Thymus (tissue), 11 donors: ENCODE measurements around the gene ZNF609. TPM values are rescaled to one million over a fixed set of nuclear protein-coding genes. Genes with fewer than 3 reads are reported as not detected.

ENCODE experiments used
- DNase-seq, 9 donors: peaks; one replicate each; pipeline ENCODE4 v3.0.0-alpha.2; 2013; ENCODE audit warnings: low spot score in 9 of 9, low read depth in 6 of 9, missing footprints in 1 of 9
- H3K27ac ChIP-seq, 2 donors: one replicate each; pipeline ENCODE4 v1.5.1; 2013; ENCODE audit warnings: control low read depth in 1 of 2, low read depth in 1 of 2, low read length in 1 of 2, mild to moderate bottlenecking in 1 of 2, moderate library complexity in 1 of 2
- H3K27me3 ChIP-seq, 2 donors: one replicate each; pipeline ENCODE4 v1.5.1; 2013; ENCODE audit warnings: low read length in 1 of 2; ENCODE audit not compliant: control insufficient read depth in 2 of 2, insufficient read depth in 1 of 2
- H3K36me3 ChIP-seq, 2 donors: one replicate each; pipeline ENCODE4 v1.5.1; 2013; ENCODE audit warnings: low read length in 1 of 2, mild to moderate bottlenecking in 1 of 2, moderate library complexity in 1 of 2; ENCODE audit not compliant: control insufficient read depth in 2 of 2, insufficient read depth in 2 of 2
- H3K4me1 ChIP-seq, 2 donors: one replicate each; pipeline ENCODE4 v1.5.1; 2013; ENCODE audit warnings: low read length in 2 of 2; ENCODE audit not compliant: control insufficient read depth in 2 of 2, insufficient read depth in 2 of 2
- H3K4me3 ChIP-seq, 2 donors: one replicate each; pipeline ENCODE4 v1.5.1; 2013; ENCODE audit warnings: low read length in 2 of 2, control low read depth in 1 of 2, mild to moderate bottlenecking in 1 of 2
- H3K9me3 ChIP-seq, 2 donors: one replicate each; pipeline ENCODE4 v1.5.1; 2013; ENCODE audit warnings: low read length in 1 of 2, mild to moderate bottlenecking in 1 of 2; ENCODE audit not compliant: control insufficient read depth in 2 of 2, insufficient read depth in 1 of 2
- WGBS: extraction: QIAGEN DNeasy Blood & Tissue Kit; methylation state at CpG from one replicate; pipeline ENCODE4 v1.1.7; 2013; 5-methylcytosine and 5-hydroxymethylcytosine counted together
- polyA plus RNA-seq: library from polyadenylated mRNA; stranded (reverse); fragments of 200-250 nt; gene quantifications from one replicate; pipeline ENCODE4 v1.2.3, GENCODE V29; 2013
- total RNA-seq: library from RNA; stranded (reverse); fragments of 120-200 nt; gene quantifications from one replicate; pipeline ENCODE4 v1.2.4, GENCODE V29; 2013
- donor health status: healthy.

ZNF609 gene
- total and polyA plus RNA-seq, 2 donors: 7.5 to 16.8 TPM

GRCh38 chr15:64730151-64730550 is 269.8 kb downstream of the ZNF609 start:
- no peak for DNase-seq
- 96% methylated on average over 5 of the region's 5 CpGs for WGBS
- H3K27me3 ChIP-seq: no peaks in the 10 kb centered on the region
- H3K27ac ChIP-seq: no peak overlapping the region
- H3K9me3 ChIP-seq: no peaks in the 10 kb centered on the region
- no peaks in the 10 kb centered on the region for H3K4me1 ChIP-seq
- H3K36me3 ChIP-seq: no peaks in the 10 kb centered on the region
- H3K4me3 ChIP-seq: no peak overlapping the region

- peak overlapping the region in 1 of 2 donors; percentile 5 for H3K27ac ChIP-seq
These were observed 270.8 kb downstream of the ZNF609 start for GRCh38 chr15:64731012-64731804.

GRCh38 chr15:64731805-64732151 is 271.4 kb downstream of the ZNF609 start:
- Histone ChIP-seq H3K27ac (no peak overlapping the region), H3K4me3 (no peak overlapping the region), H3K27me3 (no peaks in the 10 kb centered on the region), H3K36me3 (no peaks in the 10 kb centered on the region), H3K9me3 (no peaks in the 10 kb centered on the region), H3K4me1 (no peaks in the 10 kb centered on the region)
- DNase-seq: no peak
- WGBS: 84% methylated on average over 9 of the region's 9 CpGs

More at GRCh38 chr15:64731012-64731804, 270.8 kb downstream of the ZNF609 start:
- no peaks in the 10 kb centered on the region for H3K27me3 ChIP-seq
- no peaks in the 10 kb centered on the region for H3K9me3 ChIP-seq
- H3K4me1 ChIP-seq: no peaks in the 10 kb centered on the region
- H3K36me3 ChIP-seq: no peaks in the 10 kb centered on the region
- no peak overlapping the region for H3K4me3 ChIP-seq
- peak; percentile 55 to 90 (median 77) for DNase-seq
- WGBS: 35% methylated on average over 16 of the region's 16 CpGs

- no peak for DNase-seq
- WGBS: 94% methylated on average over 7 of the region's 7 CpGs
- H3K4me1 ChIP-seq: no peaks in the 10 kb centered on the region
- H3K36me3 ChIP-seq: no peaks in the 10 kb centered on the region
- no peak overlapping the region for H3K27ac ChIP-seq
- no peaks in the 10 kb centered on the region for H3K9me3 ChIP-seq
- H3K27me3 ChIP-seq: no peaks in the 10 kb centered on the region
- H3K4me3 ChIP-seq: no peak overlapping the region
These were observed 271.9 kb downstream of the ZNF609 start for GRCh38 chr15:64732156-64732860.

Other genes starting within 250 kb of the ZNF609 start
- gene CSNK1G1, start 104.4 kb upstream of the ZNF609 start, total RNA-seq: 11.8 TPM
- 7.3 TPM for gene CSNK1G1, start 104.4 kb upstream of the ZNF609 start, polyA plus RNA-seq
- 57.6 TPM for gene PCLAF, start 79.1 kb upstream of the ZNF609 start, total RNA-seq
- 22.8 TPM for gene PCLAF, start 79.1 kb upstream of the ZNF609 start, polyA plus RNA-seq
- 14.5 TPM for gene TRIP4, start 72.7 kb upstream of the ZNF609 start, total RNA-seq
- gene TRIP4, start 72.7 kb upstream of the ZNF609 start, polyA plus RNA-seq: 50.6 TPM